ENCODE results near the gene PEX14.
"Not testable (repeated sequence)": the region's sequence is repeated elsewhere in the genome, so short reads cannot be mapped to it uniquely, and the experiment has no call there.

DNA sequence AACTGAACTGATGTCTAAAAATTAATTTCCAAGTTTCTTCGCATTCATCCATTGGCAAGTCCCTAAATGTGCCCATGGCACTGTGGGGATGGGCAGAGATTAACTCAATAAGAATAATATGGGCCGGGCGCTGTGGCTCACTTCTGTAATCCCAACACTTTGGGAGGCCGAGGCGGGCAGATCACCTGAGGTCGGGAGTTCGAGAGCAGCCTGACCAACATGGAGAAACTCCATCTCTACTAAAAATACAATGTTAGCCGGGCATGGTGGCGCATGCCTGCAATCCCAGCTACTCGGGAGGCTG, 489 bp upstream of the PEX14 start:
- TF ChIP-seq, protein P1, sequence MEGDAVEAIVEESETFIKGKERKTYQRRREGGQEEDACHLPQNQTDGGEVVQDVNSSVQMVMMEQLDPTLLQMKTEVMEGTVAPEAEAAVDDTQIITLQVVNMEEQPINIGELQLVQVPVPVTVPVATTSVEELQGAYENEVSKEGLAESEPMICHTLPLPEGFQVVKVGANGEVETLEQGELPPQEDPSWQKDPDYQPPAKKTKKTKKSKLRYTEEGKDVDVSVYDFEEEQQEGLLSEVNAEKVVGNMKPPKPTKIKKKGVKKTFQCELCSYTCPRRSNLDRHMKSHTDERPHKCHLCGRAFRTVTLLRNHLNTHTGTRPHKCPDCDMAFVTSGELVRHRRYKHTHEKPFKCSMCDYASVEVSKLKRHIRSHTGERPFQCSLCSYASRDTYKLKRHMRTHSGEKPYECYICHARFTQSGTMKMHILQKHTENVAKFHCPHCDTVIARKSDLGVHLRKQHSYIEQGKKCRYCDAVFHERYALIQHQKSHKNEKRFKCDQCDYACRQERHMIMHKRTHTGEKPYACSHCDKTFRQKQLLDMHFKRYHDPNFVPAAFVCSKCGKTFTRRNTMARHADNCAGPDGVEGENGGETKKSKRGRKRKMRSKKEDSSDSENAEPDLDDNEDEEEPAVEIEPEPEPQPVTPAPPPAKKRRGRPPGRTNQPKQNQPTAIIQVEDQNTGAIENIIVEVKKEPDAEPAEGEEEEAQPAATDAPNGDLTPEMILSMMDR (IDR thresholded peaks at IDR 0.05 in 2 of 3, conservative IDR thresholded peaks at IDR 0.05 in 1 of 3; ENCODE audit: control insufficient read depth in 2 of 3, extremely low read depth in 1 of 3, insufficient read depth in 1 of 3, low read depth in 3 of 3, low read length in 3 of 3) = not testable (repeated sequence)
- TF ChIP-seq CREB1 (IDR thresholded peaks at IDR 0.05; ENCODE audit: low read depth); RAD21 (IDR thresholded peaks at IDR 0.05; ENCODE audit: insufficient read depth, low read depth, low read length); BRCA1 (IDR thresholded peaks at IDR 0.05; ENCODE audit: low read depth, low read length); POLR2AphosphoS5 (IDR thresholded peaks at IDR 0.05; ENCODE audit: low read length); SREBF2 (IDR thresholded peaks at IDR 0.05; ENCODE audit: low read length); SIN3A (IDR thresholded peaks at IDR 0.05; ENCODE audit: low read depth, low read length); SUZ12 (IDR thresholded peaks at IDR 0.05; ENCODE audit: unreplicated experiment); NFXL1 (IDR thresholded peaks at IDR 0.05; ENCODE audit: borderline replicate concordance): not testable (repeated sequence)
- TF ChIP-seq, protein P2, sequence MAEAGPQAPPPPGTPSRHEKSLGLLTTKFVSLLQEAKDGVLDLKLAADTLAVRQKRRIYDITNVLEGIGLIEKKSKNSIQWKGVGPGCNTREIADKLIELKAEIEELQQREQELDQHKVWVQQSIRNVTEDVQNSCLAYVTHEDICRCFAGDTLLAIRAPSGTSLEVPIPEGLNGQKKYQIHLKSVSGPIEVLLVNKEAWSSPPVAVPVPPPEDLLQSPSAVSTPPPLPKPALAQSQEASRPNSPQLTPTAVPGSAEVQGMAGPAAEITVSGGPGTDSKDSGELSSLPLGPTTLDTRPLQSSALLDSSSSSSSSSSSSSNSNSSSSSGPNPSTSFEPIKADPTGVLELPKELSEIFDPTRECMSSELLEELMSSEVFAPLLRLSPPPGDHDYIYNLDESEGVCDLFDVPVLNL (IDR thresholded peaks at IDR 0.05; ENCODE audit: low read depth, low read length) = not testable (repeated sequence)
- TF ChIP-seq, protein P3, sequence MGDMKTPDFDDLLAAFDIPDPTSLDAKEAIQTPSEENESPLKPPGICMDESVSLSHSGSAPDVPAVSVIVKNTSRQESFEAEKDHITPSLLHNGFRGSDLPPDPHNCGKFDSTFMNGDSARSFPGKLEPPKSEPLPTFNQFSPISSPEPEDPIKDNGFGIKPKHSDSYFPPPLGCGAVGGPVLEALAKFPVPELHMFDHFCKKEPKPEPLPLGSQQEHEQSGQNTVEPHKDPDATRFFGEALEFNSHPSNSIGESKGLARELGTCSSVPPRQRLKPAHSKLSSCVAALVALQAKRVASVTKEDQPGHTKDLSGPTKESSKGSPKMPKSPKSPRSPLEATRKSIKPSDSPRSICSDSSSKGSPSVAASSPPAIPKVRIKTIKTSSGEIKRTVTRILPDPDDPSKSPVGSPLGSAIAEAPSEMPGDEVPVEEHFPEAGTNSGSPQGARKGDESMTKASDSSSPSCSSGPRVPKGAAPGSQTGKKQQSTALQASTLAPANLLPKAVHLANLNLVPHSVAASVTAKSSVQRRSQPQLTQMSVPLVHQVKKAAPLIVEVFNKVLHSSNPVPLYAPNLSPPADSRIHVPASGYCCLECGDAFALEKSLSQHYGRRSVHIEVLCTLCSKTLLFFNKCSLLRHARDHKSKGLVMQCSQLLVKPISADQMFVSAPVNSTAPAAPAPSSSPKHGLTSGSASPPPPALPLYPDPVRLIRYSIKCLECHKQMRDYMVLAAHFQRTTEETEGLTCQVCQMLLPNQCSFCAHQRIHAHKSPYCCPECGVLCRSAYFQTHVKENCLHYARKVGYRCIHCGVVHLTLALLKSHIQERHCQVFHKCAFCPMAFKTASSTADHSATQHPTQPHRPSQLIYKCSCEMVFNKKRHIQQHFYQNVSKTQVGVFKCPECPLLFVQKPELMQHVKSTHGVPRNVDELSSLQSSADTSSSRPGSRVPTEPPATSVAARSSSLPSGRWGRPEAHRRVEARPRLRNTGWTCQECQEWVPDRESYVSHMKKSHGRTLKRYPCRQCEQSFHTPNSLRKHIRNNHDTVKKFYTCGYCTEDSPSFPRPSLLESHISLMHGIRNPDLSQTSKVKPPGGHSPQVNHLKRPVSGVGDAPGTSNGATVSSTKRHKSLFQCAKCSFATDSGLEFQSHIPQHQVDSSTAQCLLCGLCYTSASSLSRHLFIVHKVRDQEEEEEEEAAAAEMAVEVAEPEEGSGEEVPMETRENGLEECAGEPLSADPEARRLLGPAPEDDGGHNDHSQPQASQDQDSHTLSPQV (IDR thresholded peaks at IDR 0.05) = not testable (repeated sequence)
